H1 (cell line): ENCODE measurements around the gene STOML1. TPM values are rescaled to one million over a fixed set of nuclear protein-coding genes. Genes with fewer than 3 reads are reported as not detected.
A peak's percentile ranks its signal among the peaks of the same experiment; 100 is the strongest.

Experiments used
- CHD7 ChIP-seq: fragments of 300-600 bp; sonication (generic); IDR thresholded peaks from 2 replicates; pipeline ENCODE4 v1.7.1; 2012; ENCODE audit warnings: low read length, moderate library complexity, mild to moderate bottlenecking, inconsistent platforms; ENCODE audit not compliant: insufficient replicate concordance
- MAFK ChIP-seq: IDR thresholded peaks from 2 replicates; pipeline ENCODE4 v1.6.1; 2012; ENCODE audit warnings: low read depth, mild to moderate bottlenecking, improper control_type of control experiment, low read length
- RAD21 ChIP-seq, 2 experiments: IDR thresholded peaks in 1 of 2; conservative IDR thresholded peaks in 1 of 2; 2 replicates each; pipeline ENCODE4 v1.6.1; 2011; ENCODE audit warnings: low read depth in 2 of 2, low read length in 2 of 2, improper control_type of control experiment in 1 of 2, inconsistent platforms in 1 of 2, mild to moderate bottlenecking in 1 of 2, moderate library complexity in 1 of 2
- RBBP5 ChIP-seq: IDR thresholded peaks from 2 replicates; pipeline ENCODE4 v1.7.1; 2012; ENCODE audit warnings: low read depth, mild to moderate bottlenecking, inconsistent platforms, low read length, moderate library complexity, borderline replicate concordance
- SP1 ChIP-seq: IDR thresholded peaks from 2 replicates; pipeline ENCODE4 v1.6.1; 2011; ENCODE audit warnings: low read depth, low read length
- SP4 ChIP-seq: IDR thresholded peaks from 2 replicates; pipeline ENCODE4 v1.6.1; 2012; ENCODE audit warnings: low read length, inconsistent platforms
- polyA plus RNA-seq, 7 experiments: library from polyadenylated mRNA; depleted of rRNA in 3 of 7; stranded (reverse) in 5 of 7; unstranded in 2 of 7; fragments of >200 nt in 5 of 7; fragments of 200-250 nt in 2 of 7; gene quantifications; 1 replicate in 5 of 7; 2 replicates in 1 of 7; 4 replicates in 1 of 7; pipeline versions ENCODE4 v1.2.1 to v1.2.3, GENCODE V29; 2011 to 2013; ENCODE audit warnings: missing spikeins in 2 of 7, mixed read lengths in 2 of 7
- total RNA-seq: library from RNA; stranded (reverse); fragmentation: NEBNext Ultra II Directional; extraction: Animal tissue kit (Norgen Biotek cat#: 25700); gene quantifications from 2 replicates; pipeline ENCODE4 v1.2.1, GENCODE V29; 2021

The STOML1 gene
- total and polyA plus RNA-seq, 2 of the 8 experiments (the other 6 are each of a cell fraction or from before 2014, with no cell fraction given): 2.6 to 3.2 TPM

DNA sequence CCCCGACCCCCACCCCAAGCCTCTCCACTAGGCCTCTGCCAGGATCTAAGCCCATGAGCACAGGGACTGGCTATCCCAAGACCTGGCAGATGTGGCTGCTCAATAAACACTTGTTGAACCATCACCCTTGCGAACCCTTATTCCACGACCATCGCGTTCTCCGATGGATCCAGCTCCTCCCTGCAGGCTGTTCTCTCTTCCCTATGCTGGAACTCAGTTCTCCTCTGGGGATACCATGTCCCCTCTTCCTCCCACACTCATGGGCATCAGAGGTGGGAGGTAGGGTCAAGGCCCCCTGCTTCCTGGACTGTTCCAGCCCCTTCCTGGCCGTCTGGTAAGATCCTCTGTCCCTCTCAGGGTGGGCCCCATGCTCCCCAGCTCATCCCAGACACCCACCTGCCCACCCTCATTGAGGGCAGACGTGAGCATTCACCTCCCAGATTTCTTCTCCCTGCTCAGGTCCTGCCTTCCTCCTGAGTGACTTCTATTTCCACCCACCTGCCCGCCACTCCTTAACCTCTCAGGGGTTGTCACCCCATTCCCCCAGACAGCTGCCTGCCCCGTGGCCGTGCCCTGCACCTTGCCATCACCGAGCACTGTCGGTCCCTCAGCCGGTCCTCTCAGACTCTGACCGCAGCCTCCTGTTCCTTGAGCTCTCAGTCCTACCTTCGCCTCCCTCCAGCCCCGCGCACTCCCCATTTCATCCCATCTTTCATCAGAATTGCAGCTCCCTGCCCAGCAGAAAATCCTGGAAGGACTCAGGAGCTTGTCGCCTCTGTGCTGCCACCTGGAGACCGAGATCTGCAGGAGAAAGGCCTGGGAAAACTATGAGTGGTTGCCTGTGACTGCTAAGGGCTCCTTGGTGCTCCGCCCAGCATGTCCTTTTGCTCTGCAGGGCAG lies 44.4 kb upstream of the STOML1 start (continued):
- TF ChIP-seq CHD7 (no peak), MAFK (no peak), SP1 (no peak), RBBP5 (no peak), RAD21 (IDR thresholded peaks at IDR 0.05 in 1 of 2, conservative IDR thresholded peaks at IDR 0.05 in 1 of 2; ENCODE audit: low read depth in 2 of 2, low read length in 2 of 2) (peak; percentile 60 to 73), SP4 (no peak)
